Lower leg skin (tissue), 4 donors: ENCODE data around the gene DLG2. TPM values are rescaled to one million over a fixed set of nuclear protein-coding genes. Genes with fewer than 3 reads are reported as not detected.

ENCODE experiments used
- DNase-seq, 2 donors: peaks; one replicate each; pipeline ENCODE4 v3.0.0-alpha.2; 2019; ENCODE audit warnings: low spot score in 2 of 2
- H3K4me3 ChIP-seq: fragments of 200-600 bp; sonication (generic); 2 replicates; pipeline ENCODE4 v1.5.1; 2017; ENCODE audit warnings: mild to moderate bottlenecking, low read depth; ENCODE audit not compliant: poor library complexity, severe bottlenecking
- CTCF ChIP-seq, 3 donors: fragments of 450-650 bp; IDR thresholded peaks; one replicate each; pipeline ENCODE4 v1.5.1; 2016; ENCODE audit warnings: antibody characterized with exemption in 3 of 3, mild to moderate bottlenecking in 3 of 3, moderate library complexity in 2 of 3
- POLR2A ChIP-seq, 2 donors: fragments of 450-650 bp; IDR thresholded peaks; one replicate each; pipeline ENCODE4 v1.6.1; 2016 to 2017; ENCODE audit warnings: antibody characterized with exemption in 2 of 2, mild to moderate bottlenecking in 1 of 2, moderate library complexity in 1 of 2
- WGBS, 2 donors: methylation state at CpG; one replicate each; pipeline ENCODE4 v1.1.5; 2018; 5-methylcytosine and 5-hydroxymethylcytosine counted together
- intact Hi-C: fragments of 100-400 bp; cut with DNase I; formaldehyde crosslinking; loops from one replicate; pipeline ENCODE4 v1.15.0; 2023; ENCODE audit warnings: low total_unique reads
- total RNA-seq, 4 donors: library from RNA; depleted of rRNA; stranded (reverse); fragments of >200 nt; gene quantifications; one replicate each; pipeline ENCODE4 v1.1.0, GENCODE V29; 2016

DLG2 gene
- total RNA-seq, 4 donors from 2014 or later = 37.6 to 68.3 (median 46.0) TPM

- no peak overlapping the region for H3K4me3 ChIP-seq
- intact Hi-C loops = no loop called here
- TF ChIP-seq CTCF (IDR thresholded peaks at IDR 0.05) (no peak), POLR2A (IDR thresholded peaks at IDR 0.05) (no peak)
- WGBS, 2 donors = 67 to 72% methylated on average over 3 of the region's 3 CpGs
- no peak for DNase-seq
Observed at GRCh38 chr11:84825106-84825660, 802.0 kb downstream of the DLG2 start.

GRCh38 chr11:84824624-84825023 lies 802.5 kb downstream of the DLG2 start:
- 75 to 77% methylated on average over 3 of the region's 3 CpGs for WGBS, 2 donors
- H3K4me3 ChIP-seq = no peak overlapping the region
- intact Hi-C loops = no loop called here
- DNase-seq = no peak
- TF ChIP-seq POLR2A (IDR thresholded peaks at IDR 0.05) (no peak), CTCF (IDR thresholded peaks at IDR 0.05) (no peak)

- intact Hi-C loops = no loop called here
- TF ChIP-seq POLR2A (IDR thresholded peaks at IDR 0.05) (no peak), CTCF (IDR thresholded peaks at IDR 0.05) (no peak)
- DNase-seq = no peak
- H3K4me3 ChIP-seq = no peak overlapping the region
- WGBS, 2 donors = 70 to 80% methylated on average over 2 of the region's 2 CpGs
Observed at GRCh38 chr11:84819537-84819936, 807.6 kb downstream of the DLG2 start.

- TF ChIP-seq CTCF (IDR thresholded peaks at IDR 0.05) = no peak
- TF ChIP-seq POLR2A (IDR thresholded peaks at IDR 0.05) = no peak
- intact Hi-C loops = no loop called here
- no peak for DNase-seq
- H3K4me3 ChIP-seq = no peak overlapping the region
- 76 to 78% methylated on average over 1 of the region's 1 CpG for WGBS, 2 donors
Observed at GRCh38 chr11:84819128-84819527, 808.0 kb downstream of the DLG2 start.

- no peak for TF ChIP-seq CTCF (IDR thresholded peaks at IDR 0.05)
- no peak for TF ChIP-seq POLR2A (IDR thresholded peaks at IDR 0.05)
- 27 to 29% methylated on average over 3 of the region's 3 CpGs for WGBS, 2 donors
- intact Hi-C loops = no loop called here
- H3K4me3 ChIP-seq = no peak overlapping the region
- no peak for DNase-seq
Observed at GRCh38 chr11:84817998-84818397, 809.1 kb downstream of the DLG2 start.

GRCh38 chr11:84812471-84812969 lies 814.6 kb downstream of the DLG2 start:
- no peak for TF ChIP-seq CTCF (IDR thresholded peaks at IDR 0.05)
- no peak for TF ChIP-seq POLR2A (IDR thresholded peaks at IDR 0.05)
- no peak for DNase-seq
- intact Hi-C loops = no loop called here
- 51 to 61% methylated on average over 3 of the region's 3 CpGs for WGBS, 2 donors
- no peak overlapping the region for H3K4me3 ChIP-seq
